GM18907 (cell line): ENCODE data around the gene C1orf159.
"Not testable (repeated sequence)": the region's sequence is repeated elsewhere in the genome, so short reads cannot be mapped to it uniquely, and the experiment has no call there.

Source experiments
- ATAC-seq: cut with Tn5 transposase; IDR thresholded peaks from one replicate; pipeline ENCODE4 v1.9.1; 2021; ENCODE audit warnings: mild to moderate bottlenecking, moderate library complexity; ENCODE audit not compliant: unreplicated experiment

The C1orf159 gene

GRCh38 chr1:1058088-1058905, 57.6 kb downstream of the C1orf159 start:
- ATAC-seq: no peak

GRCh38 chr1:1057769-1058087, 58.2 kb downstream of the C1orf159 start:
- not testable (repeated sequence) for ATAC-seq

- no peak for ATAC-seq
Measured at GRCh38 chr1:1055841-1056736, 59.8 kb downstream of the C1orf159 start.

- no peak for ATAC-seq
Measured at GRCh38 chr1:1054971-1055370, 60.9 kb downstream of the C1orf159 start.

- no peak for ATAC-seq
Measured at GRCh38 chr1:1054099-1054700, 61.7 kb downstream of the C1orf159 start.

GRCh38 chr1:1053682-1054081, 62.2 kb downstream of the C1orf159 start:
- no peak for ATAC-seq

- ATAC-seq: no peak
Measured at GRCh38 chr1:1053022-1053421, 62.9 kb downstream of the C1orf159 start.

GRCh38 chr1:1052003-1052840, 63.7 kb downstream of the C1orf159 start:
- ATAC-seq: no peak

GRCh38 chr1:1051127-1051810, 64.6 kb downstream of the C1orf159 start:
- no peak for ATAC-seq

GRCh38 chr1:1050577-1051052, 65.3 kb downstream of the C1orf159 start:
- no peak for ATAC-seq

- ATAC-seq: no peak
Measured at GRCh38 chr1:1049318-1050165, 66.3 kb downstream of the C1orf159 start.

- no peak for ATAC-seq
Measured at GRCh38 chr1:1048765-1049164, 67.1 kb downstream of the C1orf159 start.

- no peak for ATAC-seq
Measured at GRCh38 chr1:1047963-1048362, 67.9 kb downstream of the C1orf159 start.

GRCh38 chr1:1047407-1047806, 68.5 kb downstream of the C1orf159 start:
- no peak for ATAC-seq

- no peak for ATAC-seq
Measured at GRCh38 chr1:1046767-1047166, 69.1 kb downstream of the C1orf159 start.

GRCh38 chr1:1046243-1046642, 69.6 kb downstream of the C1orf159 start:
- no peak for ATAC-seq

- no peak for ATAC-seq
Measured at GRCh38 chr1:1045129-1045528, 70.8 kb downstream of the C1orf159 start.

- ATAC-seq: no peak
Measured at GRCh38 chr1:1044455-1045078, 71.3 kb downstream of the C1orf159 start.

GRCh38 chr1:1043921-1044320, 72.0 kb downstream of the C1orf159 start:
- no peak for ATAC-seq
